ENCODE data around the gene SCAI. TPM values are rescaled to one million over a fixed set of nuclear protein-coding genes. Genes with fewer than 3 reads are reported as not detected.
A peak's percentile ranks its signal among the peaks of the same experiment; 100 is the strongest.
"Not testable (repeated sequence)": the region's sequence is repeated elsewhere in the genome, so short reads cannot be mapped to it uniquely, and the experiment has no call there.

The SCAI gene
- total RNA-seq, 1 experiment from 2014 or later: 14.2 TPM

GRCh38 chr9:125137200-125137599 is 6.1 kb downstream of the SCAI start:
- Histone ChIP-seq H3K4me1 (peaks cover 9% of the 10 kb centered on the region; the same call in 1 of the 2 replicates), H3K9me3 (replicated peaks) (no peaks in the 10 kb centered on the region), H3K36me3 (peaks cover 5% of the 10 kb centered on the region; the same call in 1 of the 2 replicates), H3K27ac (no peak overlapping the region), H3K4me3 (no peak overlapping the region), H3K27me3 (no peaks in the 10 kb centered on the region)
- peak; percentile 4 to 31 for DNase-seq

- DNase-seq: no peak
- Histone ChIP-seq H3K4me3 (no peak overlapping the region), H3K27ac (no peak overlapping the region), H3K4me1 (peaks cover 9% of the 10 kb centered on the region; the same call in 1 of the 2 replicates), H3K36me3 (peaks cover 5% of the 10 kb centered on the region; the same call in 1 of the 2 replicates), H3K27me3 (no peaks in the 10 kb centered on the region), H3K9me3 (replicated peaks) (no peaks in the 10 kb centered on the region)
Measured at GRCh38 chr9:125134976-125135375, 8.4 kb downstream of the SCAI start.

- peaks cover 9% of the 10 kb centered on the region; the same call in 1 of the 2 replicates for H3K4me1 ChIP-seq
- H3K27me3 ChIP-seq: no peaks in the 10 kb centered on the region
- H3K27ac ChIP-seq: no peak overlapping the region
- H3K9me3 ChIP-seq (replicated peaks): no peaks in the 10 kb centered on the region
- no peak for DNase-seq
- no peak overlapping the region for H3K4me3 ChIP-seq
- no peaks in the 10 kb centered on the region for H3K36me3 ChIP-seq
Measured at GRCh38 chr9:125133403-125134329, 9.7 kb downstream of the SCAI start.

- no peak overlapping the region for H3K4me3 ChIP-seq
- H3K27ac ChIP-seq: no peak overlapping the region
- no peak for DNase-seq
- no peaks in the 10 kb centered on the region for H3K9me3 ChIP-seq (replicated peaks)
- H3K36me3 ChIP-seq: no peaks in the 10 kb centered on the region
- H3K27me3 ChIP-seq: no peaks in the 10 kb centered on the region
- no peaks in the 10 kb centered on the region; the same call in 1 of the 2 replicates for H3K4me1 ChIP-seq
Measured at GRCh38 chr9:125131778-125132177, 11.6 kb downstream of the SCAI start.

GRCh38 chr9:125126019-125126746 is 17.1 kb downstream of the SCAI start:
- Histone ChIP-seq H3K9me3 (replicated peaks) (no peaks in the 10 kb centered on the region), H3K4me1 (0 out of 2 replicates have a peak, but pooled peaks cover 2% of the 10 kb centered on the region), H3K27me3 (no peaks in the 10 kb centered on the region), H3K4me3 (no peak overlapping the region), H3K36me3 (no peaks in the 10 kb centered on the region), H3K27ac (no peak overlapping the region)
- DNase-seq: peak; percentile 65

GRCh38 chr9:125125523-125125922 is 17.8 kb downstream of the SCAI start:
- Histone ChIP-seq H3K36me3 (no peaks in the 10 kb centered on the region), H3K27ac (no peak overlapping the region), H3K27me3 (no peaks in the 10 kb centered on the region), H3K4me1 (0 out of 2 replicates have a peak, but pooled peaks cover 2% of the 10 kb centered on the region), H3K4me3 (no peak overlapping the region), H3K9me3 (replicated peaks) (no peaks in the 10 kb centered on the region)
- no peak for DNase-seq

GRCh38 chr9:125121146-125121545 is 22.2 kb downstream of the SCAI start:
- H3K36me3 ChIP-seq: 0 out of 2 replicates have a peak, but pooled peaks cover 3% of the 10 kb centered on the region
- no peak overlapping the region for H3K27ac ChIP-seq
- no peak overlapping the region for H3K4me3 ChIP-seq
- H3K9me3 ChIP-seq (replicated peaks): no peaks in the 10 kb centered on the region
- no peak for DNase-seq
- H3K27me3 ChIP-seq: no peaks in the 10 kb centered on the region
- 0 out of 2 replicates have a peak, but pooled peaks cover 2% of the 10 kb centered on the region for H3K4me1 ChIP-seq

GRCh38 chr9:125119643-125120286 is 23.6 kb downstream of the SCAI start:
- Histone ChIP-seq H3K9me3 (replicated peaks) (no peaks in the 10 kb centered on the region), H3K27ac (no peak overlapping the region), H3K4me1 (no peaks in the 10 kb centered on the region), H3K4me3 (no peak overlapping the region), H3K27me3 (no peaks in the 10 kb centered on the region), H3K36me3 (0 out of 2 replicates have a peak, but pooled peaks cover 3% of the 10 kb centered on the region)
- peak; percentile 44 to 55 for DNase-seq

- not testable (repeated sequence) for H3K27me3 ChIP-seq; H3K36me3 ChIP-seq; H3K9me3 ChIP-seq (replicated peaks); DNase-seq; H3K4me3 ChIP-seq; H3K4me1 ChIP-seq; H3K27ac ChIP-seq
Measured at GRCh38 chr9:125118696-125119095, 24.6 kb downstream of the SCAI start.

- not testable (repeated sequence) for H3K4me3 ChIP-seq, H3K27ac ChIP-seq, H3K27me3 ChIP-seq, DNase-seq, H3K36me3 ChIP-seq, H3K4me1 ChIP-seq
- H3K9me3 ChIP-seq (replicated peaks): peaks cover 15% of the 10 kb centered on the region
Measured at GRCh38 chr9:125114503-125114902, 28.8 kb downstream of the SCAI start.

GRCh38 chr9:125110464-125110863 is 32.9 kb downstream of the SCAI start:
- Histone ChIP-seq H3K27ac (no peak overlapping the region), H3K36me3 (0 out of 2 replicates have a peak, but pooled peaks cover 2% of the 10 kb centered on the region), H3K9me3 (replicated peaks) (peaks cover 15% of the 10 kb centered on the region), H3K27me3 (no peaks in the 10 kb centered on the region), H3K4me1 (no peaks in the 10 kb centered on the region), H3K4me3 (no peak overlapping the region)
- no peak for DNase-seq

- H3K4me3 ChIP-seq, H3K27me3 ChIP-seq, H3K36me3 ChIP-seq, H3K27ac ChIP-seq, DNase-seq, H3K4me1 ChIP-seq: not testable (repeated sequence)
- H3K9me3 ChIP-seq (replicated peaks): peaks cover 11% of the 10 kb centered on the region
Measured at GRCh38 chr9:125108541-125108940, 34.8 kb downstream of the SCAI start.

GRCh38 chr9:125106285-125106893 is 36.9 kb downstream of the SCAI start:
- H3K27ac ChIP-seq: no peak overlapping the region

More at GRCh38 chr9:125106285-125106893, 36.9 kb downstream of the SCAI start:
- peaks cover 4% of the 10 kb centered on the region; the same call in 1 of the 2 replicates for H3K4me1 ChIP-seq
- H3K27me3 ChIP-seq: no peaks in the 10 kb centered on the region
- 0 out of 2 replicates have a peak, but pooled peaks cover 2% of the 10 kb centered on the region for H3K36me3 ChIP-seq
- no peak for DNase-seq
- H3K4me3 ChIP-seq: no peak overlapping the region
- H3K9me3 ChIP-seq (replicated peaks): 0 out of 2 replicates have a peak, but pooled peaks cover 3% of the 10 kb centered on the region

Measured in SJCRH30 (cell line).